Colonic mucosa (tissue), 4 donors: ENCODE data around the gene PTPRJ. TPM values are rescaled to one million over a fixed set of nuclear protein-coding genes. Genes with fewer than 3 reads are reported as not detected.
A peak's percentile ranks its signal among the peaks of the same experiment; 100 is the strongest.

Source experiments
- DNase-seq: peaks from one replicate; pipeline ENCODE4 v3.0.0-alpha.2; 2020
- H3K27ac ChIP-seq: fragments of 200-600 bp; one replicate; pipeline ENCODE4 v1.8.0; 2021
- H3K27me3 ChIP-seq: fragments of 200-600 bp; one replicate; pipeline ENCODE4 v1.8.0; 2021
- H3K36me3 ChIP-seq: fragments of 200-600 bp; one replicate; pipeline ENCODE4 v1.8.0; 2021
- H3K4me1 ChIP-seq: fragments of 200-600 bp; one replicate; pipeline ENCODE4 v1.8.0; 2021; ENCODE audit warnings: mild to moderate bottlenecking
- H3K4me3 ChIP-seq: fragments of 200-600 bp; one replicate; pipeline ENCODE4 v1.8.0; 2021
- H3K9ac ChIP-seq, 2 donors: one replicate each; pipeline ENCODE4 v1.7.0; 2013; ENCODE audit warnings: control low read depth in 2 of 2, low read depth in 2 of 2, low read length in 2 of 2
- H3K9me3 ChIP-seq: fragments of 200-600 bp; one replicate; pipeline ENCODE4 v1.8.0; 2021
- intact Hi-C: fragments of 100-400 bp; cut with DNase I; formaldehyde crosslinking; loops from one replicate; pipeline ENCODE4 v1.14.1; 2022
- total RNA-seq, 2 donors: library from RNA; stranded (reverse); fragmentation: NEBNext Ultra II Directional in 1 of 2; extraction: Animal tissue kit (Norgen Biotek cat#: 25700) in 1 of 2; gene quantifications; one replicate each; pipeline ENCODE4 v1.2.1, GENCODE V29; 2021
- TF ChIP-seq, protein P1 (sequence below): fragments of 200-600 bp; IDR thresholded peaks from one replicate; pipeline ENCODE4 v1.8.0; 2022; ENCODE audit warnings: antibody characterized with exemption, mild to moderate bottlenecking
- donor health status: healthy.
- donor health status: DM: no; HTN: no; CAD: no.
- donor health status: DM: no; HTN: no; CAD: no.

The PTPRJ gene
- total RNA-seq, 2 donors from 2014 or later = 37.5 to 45.7 TPM

DNA sequence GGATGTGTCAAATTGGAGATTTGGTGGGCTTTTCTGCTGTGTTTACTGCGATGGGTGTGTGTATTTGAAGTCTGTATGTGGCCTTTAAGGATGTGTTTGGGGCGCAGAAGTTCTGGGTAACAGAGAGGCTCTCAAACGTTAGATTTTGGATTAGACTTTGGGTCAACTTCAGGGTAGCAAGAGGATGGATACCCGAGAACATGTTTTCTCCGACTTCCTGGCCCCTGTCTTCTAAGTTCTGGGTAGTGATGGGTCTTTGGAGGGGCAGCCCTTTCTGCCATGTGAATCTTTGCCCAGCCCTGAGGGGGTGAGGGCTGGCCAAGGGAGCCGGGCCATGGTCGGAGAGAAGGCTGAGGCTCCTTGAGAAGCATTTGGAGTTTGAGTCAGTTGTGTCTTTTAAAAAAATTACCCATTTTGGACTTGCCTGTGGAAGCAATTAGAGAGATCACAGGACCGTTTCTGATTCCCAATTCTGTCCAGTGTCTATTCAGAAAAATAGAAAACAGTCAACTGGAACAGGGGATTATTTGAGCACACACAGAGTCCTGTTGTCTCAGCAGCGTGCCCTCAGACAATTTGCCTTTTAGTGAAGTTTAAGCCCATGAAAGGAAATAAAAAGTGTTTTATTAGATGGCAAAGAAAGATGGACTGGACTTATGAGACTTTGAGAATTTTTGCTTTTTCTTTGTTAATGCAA is 114.4 kb downstream of the PTPRJ start:
- intact Hi-C loops = no loop called here
- H3K27me3 ChIP-seq = no peaks in the 10 kb centered on the region
- no peak overlapping the region for H3K9ac ChIP-seq
- H3K9me3 ChIP-seq = no peaks in the 10 kb centered on the region
- TF ChIP-seq, protein P1, sequence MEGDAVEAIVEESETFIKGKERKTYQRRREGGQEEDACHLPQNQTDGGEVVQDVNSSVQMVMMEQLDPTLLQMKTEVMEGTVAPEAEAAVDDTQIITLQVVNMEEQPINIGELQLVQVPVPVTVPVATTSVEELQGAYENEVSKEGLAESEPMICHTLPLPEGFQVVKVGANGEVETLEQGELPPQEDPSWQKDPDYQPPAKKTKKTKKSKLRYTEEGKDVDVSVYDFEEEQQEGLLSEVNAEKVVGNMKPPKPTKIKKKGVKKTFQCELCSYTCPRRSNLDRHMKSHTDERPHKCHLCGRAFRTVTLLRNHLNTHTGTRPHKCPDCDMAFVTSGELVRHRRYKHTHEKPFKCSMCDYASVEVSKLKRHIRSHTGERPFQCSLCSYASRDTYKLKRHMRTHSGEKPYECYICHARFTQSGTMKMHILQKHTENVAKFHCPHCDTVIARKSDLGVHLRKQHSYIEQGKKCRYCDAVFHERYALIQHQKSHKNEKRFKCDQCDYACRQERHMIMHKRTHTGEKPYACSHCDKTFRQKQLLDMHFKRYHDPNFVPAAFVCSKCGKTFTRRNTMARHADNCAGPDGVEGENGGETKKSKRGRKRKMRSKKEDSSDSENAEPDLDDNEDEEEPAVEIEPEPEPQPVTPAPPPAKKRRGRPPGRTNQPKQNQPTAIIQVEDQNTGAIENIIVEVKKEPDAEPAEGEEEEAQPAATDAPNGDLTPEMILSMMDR = no peak
- no peak for DNase-seq
- peak overlapping the region; percentile 65 for H3K27ac ChIP-seq
- H3K36me3 ChIP-seq = no peaks in the 10 kb centered on the region
- H3K4me1 ChIP-seq = peaks cover 8% of the 10 kb centered on the region
- H3K4me3 ChIP-seq = no peak overlapping the region

DNA sequence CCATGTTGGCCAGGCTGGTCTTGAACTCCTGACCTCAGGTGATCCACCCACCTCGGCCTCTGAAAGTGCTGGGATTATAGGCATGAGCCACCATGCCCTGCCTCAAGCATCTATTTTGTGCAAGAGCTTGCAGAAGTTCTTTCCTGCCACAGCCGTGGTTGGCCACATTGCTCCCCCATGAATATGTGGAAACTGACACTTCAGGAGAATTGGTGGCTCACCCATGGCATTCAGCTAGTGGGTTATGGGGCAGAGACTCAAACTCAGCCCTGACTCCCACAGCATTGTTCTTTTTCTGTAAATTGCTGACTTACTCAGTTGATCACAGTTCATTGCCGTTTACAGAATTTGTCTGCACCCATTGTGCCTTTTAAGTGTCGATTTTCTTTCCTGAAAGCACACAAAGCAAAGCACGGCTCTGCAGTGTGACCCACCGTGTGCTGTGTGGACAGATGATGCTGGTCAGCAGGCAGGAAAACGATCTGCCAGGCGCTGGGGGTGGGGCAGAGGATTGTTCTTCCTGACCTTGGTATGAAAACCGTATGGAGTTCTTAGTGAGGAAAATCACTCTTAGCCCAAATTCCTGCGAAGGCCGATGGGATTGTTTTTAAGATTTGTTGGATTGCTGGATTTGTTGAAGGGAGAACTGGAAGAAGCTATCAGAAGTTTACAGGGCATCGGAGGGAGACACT is 115.6 kb downstream of the PTPRJ start:
- H3K36me3 ChIP-seq = no peaks in the 10 kb centered on the region
- no peak overlapping the region for H3K4me3 ChIP-seq
- peaks cover 10% of the 10 kb centered on the region for H3K4me1 ChIP-seq
- H3K27me3 ChIP-seq = no peaks in the 10 kb centered on the region
- TF ChIP-seq, protein P1 = no peak
- DNase-seq = no peak
- intact Hi-C loops = no loop called here
- H3K9me3 ChIP-seq = no peaks in the 10 kb centered on the region
- no peak overlapping the region for H3K27ac ChIP-seq
- no peak overlapping the region for H3K9ac ChIP-seq

DNA sequence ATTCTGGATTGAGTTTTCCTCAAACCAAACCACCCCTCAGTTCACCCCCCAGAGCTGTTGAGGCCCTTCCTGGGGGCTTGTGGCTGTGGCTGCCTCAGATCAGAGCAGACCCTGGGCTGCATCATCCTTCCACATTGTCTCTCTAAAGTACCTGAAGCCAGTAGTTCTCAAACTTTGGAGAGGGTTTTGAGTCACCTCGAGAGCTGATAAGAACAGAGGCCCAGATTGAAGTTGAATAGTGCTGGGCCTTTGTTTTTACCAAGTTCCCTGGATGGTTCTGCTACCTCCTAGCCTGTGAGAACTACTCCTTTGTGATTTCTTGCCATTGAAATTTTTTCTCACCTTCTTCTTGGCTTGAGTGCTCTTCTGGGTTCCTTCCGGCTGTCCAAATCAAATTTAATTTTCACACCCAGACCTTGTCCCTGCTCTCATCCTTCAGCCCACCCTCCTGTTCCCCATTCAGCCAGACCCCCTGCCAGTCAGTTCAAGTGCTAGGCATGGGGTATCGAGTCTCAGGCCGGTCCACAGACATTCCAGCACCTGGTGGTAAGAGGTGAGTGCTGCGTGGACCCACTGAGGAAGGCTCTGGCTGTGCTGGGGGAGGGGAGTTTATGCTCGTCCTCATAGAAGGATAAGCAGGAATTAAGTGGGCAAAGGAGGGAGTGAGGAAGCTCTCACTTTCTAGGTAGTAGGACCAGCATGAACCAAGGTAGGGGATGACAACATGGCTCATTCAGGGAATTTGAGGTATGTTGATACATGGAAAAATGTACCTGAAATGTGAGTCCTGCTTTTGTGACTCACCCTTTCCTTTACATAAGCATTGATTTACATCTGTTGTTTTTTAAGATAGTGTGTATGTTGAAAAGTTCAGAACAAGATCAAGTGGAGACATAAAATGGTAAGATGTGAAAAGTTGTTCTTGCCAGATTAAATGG is 116.5 kb downstream of the PTPRJ start:
- no peaks in the 10 kb centered on the region for H3K27me3 ChIP-seq
- no peak overlapping the region for H3K27ac ChIP-seq
- no peak for DNase-seq
- no peak overlapping the region for H3K9ac ChIP-seq
- H3K4me3 ChIP-seq = no peak overlapping the region
- intact Hi-C loops = no loop called here
- TF ChIP-seq, protein P1 = no peak
- no peaks in the 10 kb centered on the region for H3K36me3 ChIP-seq
- H3K9me3 ChIP-seq = no peaks in the 10 kb centered on the region
- H3K4me1 ChIP-seq = peaks cover 12% of the 10 kb centered on the region

DNA sequence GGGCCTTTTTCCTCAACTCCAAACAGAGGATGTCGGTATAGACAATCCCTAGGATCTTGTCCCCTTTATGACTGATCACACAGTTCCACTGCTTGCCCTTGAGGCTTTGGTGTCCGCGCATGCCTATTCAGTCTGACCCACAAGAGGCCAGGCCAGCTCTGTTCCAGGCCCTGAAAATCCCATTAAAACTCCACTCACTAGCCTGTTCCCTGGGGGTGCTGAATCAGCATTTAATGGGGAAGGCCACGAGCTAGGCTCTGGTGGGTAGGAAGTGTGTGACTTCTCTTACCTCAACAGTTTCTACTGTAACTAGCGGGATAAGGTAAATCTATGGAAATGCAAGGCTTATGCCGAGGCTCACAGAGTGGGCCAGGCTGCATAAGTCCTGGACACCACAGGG is 117.7 kb downstream of the PTPRJ start:
- Histone ChIP-seq H3K4me1 (peaks cover 8% of the 10 kb centered on the region), H3K27me3 (no peaks in the 10 kb centered on the region), H3K4me3 (no peak overlapping the region), H3K27ac (no peak overlapping the region), H3K9me3 (no peaks in the 10 kb centered on the region), H3K9ac (no peak overlapping the region), H3K36me3 (no peaks in the 10 kb centered on the region)
- intact Hi-C loops = no loop called here
- DNase-seq = no peak
- TF ChIP-seq, protein P1 = no peak

DNA sequence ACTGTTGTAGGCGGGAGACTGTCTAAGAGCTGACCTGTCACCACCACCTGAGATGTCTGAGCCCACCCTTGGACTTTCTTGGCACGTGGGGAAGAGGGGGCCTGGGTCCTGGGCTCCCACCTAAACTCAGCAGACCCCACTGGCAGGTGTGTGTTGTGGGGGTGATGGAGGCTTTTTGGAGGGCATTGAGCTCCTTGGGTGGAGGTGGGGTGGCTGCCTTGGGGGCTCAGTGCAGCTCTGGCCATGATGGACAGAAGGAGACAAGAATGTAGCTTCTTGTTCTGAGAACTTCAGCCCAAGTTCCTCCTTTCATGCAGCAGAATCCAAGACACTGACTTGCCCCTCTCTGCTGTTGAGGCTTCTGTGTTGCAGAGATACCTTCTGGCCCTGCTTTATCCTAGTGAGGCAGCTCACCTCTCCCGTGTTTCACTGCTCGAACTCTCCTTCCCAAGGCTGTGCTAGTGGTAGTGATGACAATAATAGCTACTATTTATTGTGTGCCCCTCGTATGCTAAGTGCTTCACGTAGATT is 119.6 kb downstream of the PTPRJ start:
- TF ChIP-seq, protein P1 = no peak
- no peak overlapping the region for H3K4me3 ChIP-seq
- no peaks in the 10 kb centered on the region for H3K9me3 ChIP-seq
- intact Hi-C loops = loop anchor here (10.0 kb wide), 1 partner anchor 135 kb away; no protein-coding TSS in a partner anchor
- DNase-seq = no peak
- H3K36me3 ChIP-seq = no peaks in the 10 kb centered on the region
- no peak overlapping the region for H3K9ac ChIP-seq
- peaks cover 4% of the 10 kb centered on the region for H3K4me1 ChIP-seq
- H3K27me3 ChIP-seq = no peaks in the 10 kb centered on the region
- no peak overlapping the region for H3K27ac ChIP-seq
